HS-27A (cell line): ENCODE measurements around the gene DOCK4.

Source experiments
- DNase-seq: peaks from one replicate; pipeline ENCODE4 v3.0.0-alpha.2; 2012; ENCODE audit warnings: low read depth, missing footprints

The DOCK4 gene

DNA sequence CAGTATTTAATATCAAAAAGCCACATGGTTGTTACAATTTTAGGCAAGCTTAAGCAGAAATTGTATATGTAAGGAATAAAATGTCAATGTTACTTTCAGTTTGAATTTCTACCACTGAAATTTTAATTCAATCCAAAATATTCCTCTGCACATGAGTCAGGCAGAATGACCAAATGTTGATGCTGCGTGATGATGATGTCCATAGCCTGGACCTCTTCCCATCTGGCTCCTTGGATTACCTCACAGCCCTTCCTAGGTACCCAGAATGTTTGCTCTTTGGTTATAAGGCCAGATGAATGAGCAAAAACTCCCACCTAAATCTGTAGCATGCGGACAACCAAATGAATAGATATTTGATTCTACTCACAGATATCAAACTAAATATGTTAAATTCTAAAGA, 385.6 kb downstream of the DOCK4 start:
- DNase-seq: no peak

DNA sequence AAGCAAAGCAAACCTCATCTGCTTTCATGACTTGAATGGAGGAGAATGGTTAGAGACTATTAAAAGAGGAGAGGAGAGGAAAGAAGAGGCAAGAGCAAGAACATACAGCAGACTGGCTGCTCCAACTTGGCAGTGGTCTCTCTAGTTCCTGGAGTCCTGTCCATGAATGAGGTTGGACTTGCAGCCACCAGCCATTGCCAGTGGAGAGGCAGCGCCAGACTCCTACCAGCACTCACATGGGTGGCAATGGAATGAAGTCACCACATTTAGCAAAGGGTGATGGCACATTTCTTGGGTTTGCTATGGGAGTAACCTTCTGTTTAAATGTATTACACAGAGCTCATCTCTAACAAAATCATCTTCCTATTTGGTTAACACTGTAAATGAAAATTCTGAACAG, 386.1 kb downstream of the DOCK4 start:
- DNase-seq: no peak

DNA sequence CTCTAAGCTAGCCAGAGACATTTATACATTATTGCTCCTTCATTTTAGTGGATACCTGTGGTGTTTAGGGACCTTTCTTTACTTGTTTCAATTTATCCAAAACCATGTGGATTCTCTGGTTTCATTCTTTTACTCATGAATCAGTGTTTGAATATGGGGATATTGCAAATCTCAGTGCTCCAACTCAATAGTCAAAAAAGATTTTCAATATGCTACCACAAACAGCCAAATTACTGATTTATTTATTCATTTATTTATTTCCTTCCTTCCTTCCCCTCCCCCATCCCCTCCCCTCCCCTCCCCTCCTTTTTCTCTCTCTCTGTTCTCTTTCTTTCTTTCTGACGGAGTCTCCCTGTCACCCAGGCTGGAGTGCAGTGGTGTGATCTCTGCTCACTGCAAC, 390.8 kb downstream of the DOCK4 start:
- DNase-seq: no peak

DNA sequence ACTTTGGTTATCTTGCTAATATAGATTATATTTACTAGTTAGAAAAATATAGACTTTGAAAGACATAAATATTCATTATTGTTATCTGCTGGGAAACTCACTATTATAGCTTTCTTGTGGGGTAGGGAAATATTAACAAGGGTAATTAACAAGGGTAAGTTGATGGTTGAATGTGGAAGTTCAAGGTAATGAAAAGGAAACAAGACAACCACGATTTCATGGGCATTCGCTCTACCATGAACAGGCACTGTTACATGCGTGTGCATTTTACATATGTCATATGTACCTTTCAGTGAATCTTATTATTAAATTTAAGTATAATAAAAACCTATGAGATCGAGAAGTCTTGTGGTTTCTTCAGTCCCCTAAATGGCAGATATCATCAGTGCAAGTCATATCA, 392.9 kb downstream of the DOCK4 start:
- DNase-seq: no peak

- DNase-seq: no peak
Measured at GRCh38 chr7:111806232-111806631, 400.0 kb downstream of the DOCK4 start.

- DNase-seq: no peak
Measured at GRCh38 chr7:111803015-111803758, 403.0 kb downstream of the DOCK4 start.

DNA sequence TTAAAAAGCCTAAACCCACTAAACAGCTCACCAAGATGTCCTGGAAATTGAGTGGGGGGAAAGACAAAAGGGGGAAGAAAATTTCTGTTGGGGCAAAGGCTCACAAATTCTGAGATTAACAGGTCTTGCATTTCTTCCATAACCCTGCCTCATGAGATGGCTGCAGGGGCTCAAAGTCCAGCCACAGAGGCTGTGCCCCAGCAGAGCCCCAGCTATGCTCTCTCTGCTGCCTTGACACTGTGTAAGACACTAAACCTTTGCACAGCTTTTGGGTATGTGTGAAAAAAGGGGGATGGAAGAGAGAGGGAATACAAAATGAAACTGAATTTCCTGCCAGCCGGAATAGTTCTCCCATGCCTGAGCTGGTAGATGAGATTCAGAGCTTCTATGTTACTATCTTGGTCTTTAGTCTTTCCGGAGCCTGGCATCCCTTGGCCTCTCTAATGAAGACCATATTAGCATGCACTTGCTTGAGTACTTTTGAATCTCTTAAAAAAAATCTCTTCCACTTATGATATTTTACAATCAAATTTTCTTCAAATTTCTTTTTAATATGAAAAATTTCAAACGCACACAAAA, 403.9 kb downstream of the DOCK4 start:
- no peak for DNase-seq

GRCh38 chr7:111801277-111801676, 404.9 kb downstream of the DOCK4 start:
- no peak for DNase-seq

- no peak for DNase-seq
Measured at GRCh38 chr7:111796671-111797070, 409.5 kb downstream of the DOCK4 start.

DNA sequence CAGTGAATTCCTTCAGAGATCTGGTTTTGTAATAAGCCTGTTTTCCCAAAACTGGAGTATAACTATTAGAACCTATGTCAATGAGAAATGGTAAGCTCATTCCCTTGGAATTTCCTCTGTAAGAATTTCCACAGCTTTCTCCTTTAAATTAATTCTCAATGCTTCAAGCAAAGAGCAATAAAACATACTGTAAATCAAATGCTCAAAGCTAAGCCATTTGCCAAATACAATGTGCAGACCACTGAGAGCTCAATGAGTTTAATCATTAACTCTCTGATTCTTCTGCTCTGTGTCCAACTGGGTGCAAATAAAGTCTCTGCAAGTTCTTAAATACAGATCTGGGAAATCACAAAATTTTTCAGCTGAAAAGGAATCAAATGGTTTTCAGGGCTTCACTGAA, 416.3 kb downstream of the DOCK4 start:
- DNase-seq: no peak

DNA sequence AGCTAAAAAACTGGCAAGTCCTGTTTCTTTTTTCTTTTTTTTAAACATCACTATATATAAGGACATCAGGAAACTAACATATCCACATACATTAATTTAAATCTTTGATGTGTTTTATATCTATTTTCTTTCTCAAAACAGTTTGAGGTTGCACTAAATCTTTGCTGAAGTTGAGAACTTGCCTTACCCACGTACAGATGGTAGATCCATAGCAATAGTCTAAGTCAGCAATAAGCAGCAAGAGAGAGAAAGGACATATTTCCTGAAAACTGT, 417.2 kb downstream of the DOCK4 start:
- no peak for DNase-seq

GRCh38 chr7:111788286-111789047, 417.7 kb downstream of the DOCK4 start:
- no peak for DNase-seq

- no peak for DNase-seq
Measured at GRCh38 chr7:111787741-111788140, 418.5 kb downstream of the DOCK4 start.

DNA sequence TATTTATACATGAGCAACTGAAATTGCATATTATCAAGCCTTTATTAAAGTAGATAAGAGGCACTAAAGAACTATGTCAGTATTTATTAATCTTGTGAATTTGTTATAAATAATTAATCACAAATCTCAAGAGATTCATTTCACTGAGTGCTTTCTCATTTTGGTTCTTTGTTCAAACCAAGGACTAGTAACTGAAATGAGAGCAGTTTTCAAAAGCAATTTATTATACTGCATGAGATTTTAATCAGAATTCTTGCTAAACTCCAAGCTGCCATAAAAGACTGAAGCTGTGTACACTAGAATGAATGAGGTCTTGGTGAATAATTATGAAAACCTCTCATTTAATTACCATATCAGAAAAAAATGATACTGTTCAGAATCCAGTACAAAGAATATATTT, 419.1 kb downstream of the DOCK4 start:
- DNase-seq: no peak

GRCh38 chr7:111785076-111785475, 421.1 kb downstream of the DOCK4 start:
- no peak for DNase-seq

DNA sequence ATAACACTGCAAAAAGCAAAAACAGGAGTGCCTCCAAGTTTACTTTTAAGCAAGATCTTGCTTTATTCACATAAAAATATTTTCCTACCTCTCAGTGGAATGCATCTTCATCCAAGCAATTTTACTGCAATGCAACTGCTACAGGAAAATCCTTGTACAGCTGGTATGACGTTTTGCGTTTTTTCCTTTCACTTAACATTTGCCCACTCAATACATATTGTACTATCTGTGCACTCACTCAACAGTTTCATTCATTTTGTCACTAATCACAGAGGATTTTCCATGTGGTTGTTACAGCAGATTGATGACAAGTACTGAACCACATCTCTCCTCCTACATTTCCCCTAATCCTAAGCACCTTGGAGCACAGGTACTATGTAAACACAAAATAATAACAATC, 421.9 kb downstream of the DOCK4 start:
- DNase-seq: no peak

- no peak for DNase-seq
Measured at GRCh38 chr7:111783854-111784253, 422.3 kb downstream of the DOCK4 start.

DNA sequence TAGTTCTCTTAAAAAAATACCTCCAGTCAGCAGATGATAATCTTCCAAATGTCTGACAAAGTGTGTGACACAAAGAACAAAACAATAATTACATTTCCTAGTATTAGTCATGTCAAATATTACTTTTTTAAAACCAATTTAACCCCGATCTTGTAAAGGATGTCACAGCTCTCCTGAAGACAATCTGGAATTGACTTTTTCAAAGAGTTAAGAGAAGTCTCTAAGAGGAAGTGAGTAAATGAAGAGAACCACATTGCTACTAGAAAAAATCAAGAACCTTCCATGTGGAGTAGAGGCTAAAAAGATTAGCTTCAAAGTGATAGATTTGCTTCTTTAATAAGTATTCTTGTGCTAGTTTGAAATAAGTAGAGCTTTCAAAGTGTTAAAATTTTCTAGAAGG, 425.7 kb downstream of the DOCK4 start:
- DNase-seq: no peak

GRCh38 chr7:111775206-111775605, 431.0 kb downstream of the DOCK4 start:
- DNase-seq: no peak

- no peak for DNase-seq
Measured at GRCh38 chr7:111772716-111773115, 433.5 kb downstream of the DOCK4 start.

DNA sequence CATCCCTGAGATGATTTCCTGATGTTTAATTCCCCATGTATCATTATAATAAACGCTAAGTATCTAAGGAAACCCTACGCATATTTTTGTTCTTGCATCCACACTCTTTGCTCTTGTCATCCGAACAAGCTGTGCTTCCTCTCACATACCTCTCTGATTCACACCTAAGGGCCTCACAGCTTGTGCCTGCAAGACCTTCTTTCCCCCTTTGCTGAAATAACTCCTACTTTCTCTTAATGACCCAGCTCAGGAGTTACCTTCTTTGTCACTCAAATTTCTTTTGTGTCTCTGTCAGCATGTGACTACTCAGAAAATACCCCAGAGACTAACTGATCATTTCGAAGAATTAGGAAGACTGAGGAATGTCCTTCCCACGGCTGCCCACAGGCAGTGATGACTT, 434.6 kb downstream of the DOCK4 start:
- DNase-seq: no peak

DNA sequence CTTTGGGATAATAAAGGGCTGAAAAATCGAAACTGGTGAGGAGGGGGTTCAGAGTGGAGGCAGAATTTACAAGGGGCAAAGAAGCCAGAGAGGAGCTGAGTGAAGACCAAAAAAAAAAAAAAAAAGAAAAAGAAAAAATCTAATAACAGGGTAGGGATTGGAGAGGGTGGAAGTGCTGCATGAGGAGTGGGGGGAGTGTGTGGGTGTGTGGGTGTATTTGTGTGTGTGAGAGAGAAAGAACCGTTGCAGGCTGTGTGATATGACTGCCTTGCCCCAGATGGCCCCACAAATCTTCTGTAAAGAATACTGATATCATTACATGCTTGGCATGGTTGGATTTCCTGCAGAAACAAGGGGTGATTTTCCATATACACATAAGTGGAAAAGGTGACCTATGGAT, 436.1 kb downstream of the DOCK4 start:
- no peak for DNase-seq

GRCh38 chr7:111765751-111766643, 440.2 kb downstream of the DOCK4 start:
- no peak for DNase-seq
